ENCODE data around the gene HAPLN3.

- TF ChIP-seq POLR2A (IDR thresholded peaks at IDR 0.05; ENCODE audit: low read depth, low read length) (no peak), CTCF (conservative IDR thresholded peaks at IDR 0.05; ENCODE audit: low read depth, low read length) (no peak), RCOR1 (IDR thresholded peaks at IDR 0.05; ENCODE audit: insufficient replicate concordance, low read length) (no peak), CEBPB (IDR thresholded peaks at IDR 0.05; ENCODE audit: low read depth, low read length) (no peak), RFX5 (IDR thresholded peaks at IDR 0.05; ENCODE audit: low read depth, low read length) (no peak), BHLHE40 (IDR thresholded peaks at IDR 0.05; ENCODE audit: low read depth, low read length) (no peak), MXI1 (IDR thresholded peaks at IDR 0.05; ENCODE audit: borderline replicate concordance, low read depth, low read length) (no peak), MAZ (IDR thresholded peaks at IDR 0.05; ENCODE audit: borderline replicate concordance, low read depth, low read length) (no peak), RAD21 (IDR thresholded peaks at IDR 0.05; ENCODE audit: low read length) (no peak), SMC3 (IDR thresholded peaks at IDR 0.05; ENCODE audit: low read depth, low read length) (no peak), MAFK (IDR thresholded peaks at IDR 0.05; ENCODE audit: low read depth, low read length) (no peak), USF2 (IDR thresholded peaks at IDR 0.05; ENCODE audit: low read depth, low read length) (no peak), FOS (IDR thresholded peaks at IDR 0.05; ENCODE audit: low read depth, low read length) (no peak), NFE2L2 (IDR thresholded peaks at IDR 0.05; ENCODE audit: low read depth, low read length) (no peak)
Observed at GRCh38 chr15:88849376-88850072, 45.8 kb downstream of the HAPLN3 start.

Data from IMR-90 (cell line).